Measurements from ENCODE around the gene NKAIN2.
"Not testable (repeated sequence)": the region's sequence is repeated elsewhere in the genome, so short reads cannot be mapped to it uniquely, and the experiment has no call there.

The NKAIN2 gene

GRCh38 chr6:124462750-124463149 lies 659.1 kb downstream of the NKAIN2 start:
- no peak for DNase-seq

GRCh38 chr6:124463271-124463670 lies 659.6 kb downstream of the NKAIN2 start:
- DNase-seq = no peak

GRCh38 chr6:124464600-124464999 lies 660.9 kb downstream of the NKAIN2 start:
- not testable (repeated sequence) for DNase-seq

- no peak for DNase-seq
These were observed 663.3 kb downstream of the NKAIN2 start for GRCh38 chr6:124466949-124467348.

GRCh38 chr6:124467366-124467765 lies 663.7 kb downstream of the NKAIN2 start:
- no peak for DNase-seq

- no peak for DNase-seq
These were observed 667.1 kb downstream of the NKAIN2 start for GRCh38 chr6:124470803-124471202.

- DNase-seq = no peak
These were observed 671.5 kb downstream of the NKAIN2 start for GRCh38 chr6:124475176-124475575.

- DNase-seq = no peak
These were observed 675.2 kb downstream of the NKAIN2 start for GRCh38 chr6:124478906-124479305.

- DNase-seq = no peak
These were observed 676.3 kb downstream of the NKAIN2 start for GRCh38 chr6:124479991-124480430.

- no peak for DNase-seq
These were observed 678.4 kb downstream of the NKAIN2 start for GRCh38 chr6:124482071-124482491.

GRCh38 chr6:124487623-124488431 lies 684.2 kb downstream of the NKAIN2 start:
- no peak for DNase-seq

- no peak for DNase-seq
These were observed 686.5 kb downstream of the NKAIN2 start for GRCh38 chr6:124490122-124490521.

GRCh38 chr6:124493259-124493658 lies 689.6 kb downstream of the NKAIN2 start:
- DNase-seq = no peak

GRCh38 chr6:124494956-124495664 lies 691.4 kb downstream of the NKAIN2 start:
- no peak for DNase-seq

GRCh38 chr6:124495665-124496190 lies 692.1 kb downstream of the NKAIN2 start:
- DNase-seq = no peak

GRCh38 chr6:124496334-124496733 lies 692.7 kb downstream of the NKAIN2 start:
- DNase-seq = no peak

- no peak for DNase-seq
These were observed 708.8 kb downstream of the NKAIN2 start for GRCh38 chr6:124512431-124512830.

- DNase-seq = no peak
These were observed 713.7 kb downstream of the NKAIN2 start for GRCh38 chr6:124517339-124517738.

GRCh38 chr6:124520514-124520913 lies 716.8 kb downstream of the NKAIN2 start:
- DNase-seq = no peak

GRCh38 chr6:124522335-124522734 lies 718.7 kb downstream of the NKAIN2 start:
- no peak for DNase-seq

- DNase-seq = no peak
These were observed 721.0 kb downstream of the NKAIN2 start for GRCh38 chr6:124524491-124525200.

GRCh38 chr6:124530926-124531325 lies 727.3 kb downstream of the NKAIN2 start:
- DNase-seq = no peak

- no peak for DNase-seq
These were observed 731.6 kb downstream of the NKAIN2 start for GRCh38 chr6:124535299-124535698.

Data from activated CD4-positive, alpha-beta T cell treated with anti-CD3 and anti-CD28 coated beads, Interleukin-2, Interleukin-6, amounts not matched to agents 100 ng/mL and 50 ng/mL, durations not matched to agents 16 hours and 8 hours (primary cell).